ENCODE measurements around the gene SMAD6. TPM values are rescaled to one million over a fixed set of nuclear protein-coding genes. Genes with fewer than 3 reads are reported as not detected.

Gene SMAD6
- polyA plus RNA-seq, 1 of the 3 experiments (the other 2 are of a cell fraction) = 4.5 TPM

GRCh38 chr15:66753687-66754377, 51.8 kb downstream of the SMAD6 start:
- Histone ChIP-seq H3K27me3 (ENCODE audit: insufficient read depth) (no peaks in the 10 kb centered on the region), H3K9me2 (no peaks in the 10 kb centered on the region), H3K4me2 (no peak overlapping the region), H4K20me1 (ENCODE audit: insufficient read depth) (peaks cover 16% of the 10 kb centered on the region), H3F3A (replicated peaks; ENCODE audit: insufficient read depth) (peaks cover 6% of the 10 kb centered on the region), H3K79me2 (ENCODE audit: insufficient read depth) (peaks cover 100% of the 10 kb centered on the region), H2AFZ (ENCODE audit: low read depth) (no peak overlapping the region), H3K9me3 (0 out of 2 replicates have a peak, but pooled peaks cover 7% of the 10 kb centered on the region), H3K4me3 (ENCODE audit: low read depth in 2 of 2, low read length in 1 of 2) (no peak overlapping the region), H3K4me1 (ENCODE audit: control insufficient read depth in 1 of 2, insufficient read depth in 2 of 2, low read depth in 1 of 2, low read length in 1 of 2) (peaks cover 12 to 16% of the 10 kb centered on the region in 2 experiments; a peak in 2 of 4 replicates), H3K27ac (ENCODE audit: low read depth in 2 of 2, low read length in 1 of 2) (no peak overlapping the region), H3K36me3 (replicated peaks in 1 of 2; ENCODE audit: control insufficient read depth in 1 of 2, insufficient read depth in 2 of 2, low read length in 1 of 2) (peaks cover 0 to 25% of the 10 kb centered on the region in 2 experiments), H3K9ac (no peak overlapping the region)
- CTCF ChIA-PET = interaction anchor here (1.5 kb wide), 1 partner anchor 20 kb away, joined by 3 read pairs; no protein-coding TSS in a partner anchor
- DNase-seq = no peak
- TF ChIP-seq FOSL2 (IDR thresholded peaks at IDR 0.05; ENCODE audit: borderline replicate concordance, low read depth) (no peak), EZH2phosphoT487 (IDR thresholded peaks at IDR 0.05; ENCODE audit: borderline replicate concordance, low read depth) (no peak), IRF3 (IDR thresholded peaks at IDR 0.05; ENCODE audit: low read depth, low read length) (no peak), FOXM1 (IDR thresholded peaks at IDR 0.05; ENCODE audit: low read depth) (no peak), FOXJ3 (CRISPR knock-in tag; IDR thresholded peaks at IDR 0.05) (no peak), JUND (IDR thresholded peaks at IDR 0.05) (no peak), TCF12 (IDR thresholded peaks at IDR 0.05) (no peak), GATA2 (CRISPR knock-in tag; IDR thresholded peaks at IDR 0.05) (no peak), RXRA (IDR thresholded peaks at IDR 0.05; ENCODE audit: borderline replicate concordance, low read depth) (no peak), RCOR1 (IDR thresholded peaks at IDR 0.05; ENCODE audit: low read length) (no peak), YY1 (IDR thresholded peaks at IDR 0.05; ENCODE audit: low read depth) (no peak), CHD2 (IDR thresholded peaks at IDR 0.05; ENCODE audit: low read length, partially characterized antibody) (no peak), ELF1 (IDR thresholded peaks at IDR 0.05) (no peak), POLR2AphosphoS5 (IDR thresholded peaks at IDR 0.05; ENCODE audit: low read depth, low read length) (no peak), MXI1 (IDR thresholded peaks at IDR 0.05; ENCODE audit: low read depth, low read length) (no peak), CTCF (IDR thresholded peaks at IDR 0.05) (no peak), RAD21 (IDR thresholded peaks at IDR 0.05; ENCODE audit: low read length) (no peak)
- TF ChIP-seq, protein P1, sequence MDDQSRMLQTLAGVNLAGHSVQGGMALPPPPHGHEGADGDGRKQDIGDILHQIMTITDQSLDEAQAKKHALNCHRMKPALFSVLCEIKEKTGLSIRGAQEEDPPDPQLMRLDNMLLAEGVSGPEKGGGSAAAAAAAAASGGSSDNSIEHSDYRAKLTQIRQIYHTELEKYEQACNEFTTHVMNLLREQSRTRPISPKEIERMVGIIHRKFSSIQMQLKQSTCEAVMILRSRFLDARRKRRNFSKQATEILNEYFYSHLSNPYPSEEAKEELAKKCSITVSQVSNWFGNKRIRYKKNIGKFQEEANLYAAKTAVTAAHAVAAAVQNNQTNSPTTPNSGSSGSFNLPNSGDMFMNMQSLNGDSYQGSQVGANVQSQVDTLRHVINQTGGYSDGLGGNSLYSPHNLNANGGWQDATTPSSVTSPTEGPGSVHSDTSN (IDR thresholded peaks at IDR 0.05) = no peak
- TF ChIP-seq, protein P2, sequence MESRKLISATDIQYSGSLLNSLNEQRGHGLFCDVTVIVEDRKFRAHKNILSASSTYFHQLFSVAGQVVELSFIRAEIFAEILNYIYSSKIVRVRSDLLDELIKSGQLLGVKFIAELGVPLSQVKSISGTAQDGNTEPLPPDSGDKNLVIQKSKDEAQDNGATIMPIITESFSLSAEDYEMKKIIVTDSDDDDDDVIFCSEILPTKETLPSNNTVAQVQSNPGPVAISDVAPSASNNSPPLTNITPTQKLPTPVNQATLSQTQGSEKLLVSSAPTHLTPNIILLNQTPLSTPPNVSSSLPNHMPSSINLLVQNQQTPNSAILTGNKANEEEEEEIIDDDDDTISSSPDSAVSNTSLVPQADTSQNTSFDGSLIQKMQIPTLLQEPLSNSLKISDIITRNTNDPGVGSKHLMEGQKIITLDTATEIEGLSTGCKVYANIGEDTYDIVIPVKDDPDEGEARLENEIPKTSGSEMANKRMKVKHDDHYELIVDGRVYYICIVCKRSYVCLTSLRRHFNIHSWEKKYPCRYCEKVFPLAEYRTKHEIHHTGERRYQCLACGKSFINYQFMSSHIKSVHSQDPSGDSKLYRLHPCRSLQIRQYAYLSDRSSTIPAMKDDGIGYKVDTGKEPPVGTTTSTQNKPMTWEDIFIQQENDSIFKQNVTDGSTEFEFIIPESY (IDR thresholded peaks at IDR 0.05; ENCODE audit: borderline replicate concordance, low read depth) = no peak
- POLR2A ChIA-PET = interaction anchor here (0.6 kb wide), 1 partner anchor 52 kb away, joined by 9 read pairs; the partner anchor contains the start of gene SMAD6
- WGBS (ENCODE audit: low lambda C conversion rate) = 92% methylated on average over 7 of the region's 7 CpGs

Measured in SK-N-SH (cell line).